HG02870 (cell line): Measurements from ENCODE around the gene ZFAND2B.

Experiments
- ATAC-seq: cut with Tn5 transposase; IDR thresholded peaks from one replicate; pipeline ENCODE4 v1.9.1; 2021; ENCODE audit warnings: mild to moderate bottlenecking, moderate library complexity; ENCODE audit not compliant: unreplicated experiment

The ZFAND2B gene

DNA sequence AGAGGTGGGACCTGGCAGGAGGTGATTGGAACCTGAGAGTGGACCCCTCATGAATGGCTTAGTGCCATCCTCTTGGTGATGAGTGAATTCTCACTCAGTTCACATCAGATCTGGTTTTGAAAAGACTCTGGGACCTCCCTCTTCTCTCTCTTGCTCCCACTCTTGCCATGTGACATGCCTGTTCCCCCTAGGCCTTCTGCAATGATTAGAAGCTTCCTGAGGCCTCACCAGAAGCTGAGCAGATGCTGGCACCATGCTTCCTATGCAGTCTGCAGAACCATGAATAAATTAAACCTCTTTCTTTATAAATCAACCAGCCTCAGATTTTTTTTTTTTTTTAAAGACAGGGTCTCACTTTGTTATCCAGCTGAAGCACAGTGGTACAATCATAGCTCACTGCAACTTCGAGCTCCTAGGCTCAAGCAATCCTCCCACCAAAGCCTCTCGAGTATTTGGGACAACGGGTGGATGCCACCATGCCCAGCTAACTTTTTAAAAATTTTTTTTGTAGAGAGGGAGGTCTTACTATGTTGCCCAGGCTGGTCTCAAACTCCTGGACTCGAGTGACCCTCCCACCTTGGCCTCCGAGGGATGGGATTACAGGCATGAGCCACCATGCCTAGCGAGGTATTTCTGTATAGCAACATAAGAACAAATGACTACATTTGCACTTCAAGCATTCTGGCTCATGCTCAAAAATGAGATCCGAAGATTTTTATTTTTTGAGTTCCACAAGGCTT lies 2.0 kb upstream of the ZFAND2B start:
- no peak for ATAC-seq

DNA sequence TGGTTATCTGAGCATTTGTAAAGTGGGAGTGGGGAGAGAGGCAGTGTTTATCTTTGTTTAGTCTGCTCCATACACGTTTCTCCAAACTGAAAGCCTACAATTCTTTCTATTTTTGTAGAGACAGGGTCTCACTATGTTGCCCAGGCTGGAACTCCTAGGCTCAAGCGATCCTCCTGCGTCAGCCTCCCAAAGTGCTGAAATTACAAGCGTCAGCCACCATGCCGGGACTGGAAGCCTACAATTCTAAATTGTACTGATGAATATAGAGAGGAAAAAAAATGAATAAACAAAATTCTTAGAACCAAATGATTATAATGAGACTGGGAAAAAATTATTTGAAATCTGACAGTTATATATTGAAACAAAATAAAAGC lies 1.4 kb upstream of the ZFAND2B start:
- no peak for ATAC-seq

DNA sequence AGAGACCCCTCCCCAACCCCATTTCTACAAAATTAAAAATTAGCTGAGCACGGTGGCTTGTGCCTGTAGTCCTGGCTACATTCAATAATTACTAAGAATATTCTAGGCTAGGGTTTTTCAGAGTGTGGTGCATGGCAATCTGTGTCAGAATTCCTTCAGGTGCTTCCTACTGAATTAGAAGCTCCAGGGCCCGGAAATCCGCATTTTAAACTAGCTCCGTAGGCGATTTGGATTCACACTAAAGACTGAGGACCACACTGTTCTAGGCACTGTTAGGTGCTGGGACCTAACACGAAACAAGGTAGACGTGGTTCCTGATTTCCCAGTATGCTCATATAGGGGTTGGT lies 628 bp upstream of the ZFAND2B start:
- ATAC-seq, result no peak

DNA sequence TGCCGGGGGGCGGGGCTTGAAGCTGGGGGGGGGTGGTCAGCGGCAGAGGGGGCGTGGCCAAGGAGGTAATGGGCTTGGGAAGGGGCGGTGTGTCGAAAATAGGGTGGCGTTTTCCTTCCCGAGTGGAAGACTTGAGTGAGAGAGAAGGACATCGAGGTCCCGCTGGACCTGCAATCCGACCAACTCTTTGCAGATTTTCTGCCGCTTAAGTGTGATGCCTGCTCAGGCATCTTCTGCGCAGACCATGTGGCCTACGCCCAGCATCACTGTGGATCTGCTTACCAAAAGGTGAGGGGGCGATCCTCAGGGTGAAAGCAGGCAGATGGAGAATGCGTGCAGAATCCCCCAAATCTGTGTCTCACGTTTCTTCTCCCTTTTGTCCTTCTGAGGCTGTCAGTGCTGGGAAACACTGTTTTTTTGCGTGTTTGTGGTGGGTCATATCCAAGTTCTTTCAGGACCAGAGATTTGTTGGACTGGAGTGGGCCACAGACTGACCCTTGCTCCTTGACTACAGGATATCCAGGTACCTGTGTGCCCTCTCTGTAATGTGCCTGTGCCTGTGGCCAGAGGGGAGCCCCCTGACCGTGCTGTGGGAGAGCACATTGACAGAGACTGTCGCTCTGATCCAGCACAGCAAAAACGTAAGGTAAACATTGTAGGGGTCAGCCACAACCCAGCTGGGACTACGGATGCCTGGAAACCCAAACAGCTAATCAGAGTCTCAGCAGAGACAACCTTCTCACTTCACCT lies 727 bp downstream of the ZFAND2B start:
- ATAC-seq, result no peak

DNA sequence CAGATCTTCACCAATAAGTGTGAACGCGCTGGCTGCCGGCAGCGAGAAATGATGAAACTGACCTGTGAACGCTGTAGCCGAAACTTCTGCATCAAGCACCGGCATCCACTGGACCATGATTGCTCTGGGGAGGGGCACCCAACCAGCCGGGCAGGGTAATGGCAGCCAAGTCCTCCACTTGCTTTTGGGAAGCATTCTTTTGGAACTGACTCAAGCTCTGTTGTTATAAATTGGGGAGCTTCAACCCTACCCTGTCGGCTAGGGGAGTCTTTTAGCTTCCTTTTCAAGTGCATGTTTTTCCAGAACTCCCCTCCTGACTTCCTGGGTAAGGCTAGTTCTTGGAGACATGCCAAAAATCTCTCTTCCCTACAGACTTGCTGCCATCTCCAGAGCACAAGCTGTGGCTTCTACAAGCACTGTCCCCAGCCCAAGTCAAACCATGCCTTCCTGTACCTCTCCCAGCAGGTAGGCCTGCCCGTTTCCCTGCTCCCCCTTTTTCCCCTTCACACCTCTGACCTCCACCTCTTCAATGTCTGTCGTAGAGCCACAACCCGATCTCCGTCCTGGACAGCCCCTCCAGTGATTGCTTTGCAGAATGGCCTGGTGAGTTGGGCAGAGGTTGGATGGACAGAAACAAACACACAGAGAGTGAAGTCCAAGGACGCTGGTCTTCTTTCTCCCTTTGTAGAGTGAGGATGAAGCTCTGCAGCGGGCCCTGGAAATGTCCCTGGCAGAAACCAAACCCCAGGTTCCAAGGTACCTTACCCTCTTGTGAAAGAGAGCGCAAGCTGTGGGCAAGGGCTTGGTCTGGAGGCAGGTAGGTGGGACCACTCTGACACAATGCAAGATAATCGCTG lies 1.5 kb downstream of the ZFAND2B start:
- no peak for ATAC-seq

DNA sequence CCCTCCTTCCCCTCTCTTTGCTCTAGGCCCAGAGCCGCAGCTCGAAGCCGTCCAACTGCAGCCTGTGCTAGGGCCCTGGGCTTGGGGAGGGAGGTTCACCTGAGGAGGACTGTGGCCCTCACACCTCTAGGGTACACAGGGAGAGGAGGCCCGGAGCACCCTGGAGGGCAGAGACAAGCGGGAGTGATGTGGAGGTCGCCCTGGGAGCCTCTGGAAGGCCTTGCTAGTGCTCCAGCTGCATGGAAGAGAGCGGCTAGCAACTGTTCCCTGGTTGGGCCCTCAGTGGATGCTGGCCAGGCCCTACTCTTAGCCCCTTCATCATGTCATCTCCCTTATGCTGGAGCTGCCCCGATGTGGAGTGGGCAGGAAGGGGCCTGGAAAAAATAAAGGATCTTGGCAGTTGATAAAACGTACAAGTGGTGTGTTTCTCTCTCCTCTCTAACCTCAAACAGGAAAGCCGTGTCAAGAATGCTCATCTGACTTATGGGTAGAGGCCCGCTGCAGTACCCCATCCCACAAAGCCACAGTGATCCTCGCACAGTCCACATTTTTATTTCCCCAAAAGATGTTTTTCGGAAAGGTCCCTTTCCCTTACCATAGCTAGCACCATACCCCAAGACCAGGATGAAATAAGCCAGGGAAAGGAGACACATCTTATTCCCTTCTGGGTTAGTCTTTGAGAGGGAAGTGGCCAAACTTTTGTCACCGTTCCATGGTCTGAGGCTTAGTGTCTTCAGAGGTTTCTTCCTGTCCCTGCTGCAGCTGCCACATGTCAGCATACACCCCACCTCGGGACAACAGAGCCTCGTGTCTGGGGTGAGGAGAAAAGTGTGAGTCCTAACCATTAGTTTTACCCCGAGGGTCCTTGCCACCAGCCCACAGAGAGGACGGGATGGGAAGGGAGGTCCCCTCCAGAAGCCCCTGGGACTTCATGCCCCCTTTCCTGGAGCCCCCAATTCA lies 2.9 kb downstream of the ZFAND2B start:
- ATAC-seq, result no peak

DNA sequence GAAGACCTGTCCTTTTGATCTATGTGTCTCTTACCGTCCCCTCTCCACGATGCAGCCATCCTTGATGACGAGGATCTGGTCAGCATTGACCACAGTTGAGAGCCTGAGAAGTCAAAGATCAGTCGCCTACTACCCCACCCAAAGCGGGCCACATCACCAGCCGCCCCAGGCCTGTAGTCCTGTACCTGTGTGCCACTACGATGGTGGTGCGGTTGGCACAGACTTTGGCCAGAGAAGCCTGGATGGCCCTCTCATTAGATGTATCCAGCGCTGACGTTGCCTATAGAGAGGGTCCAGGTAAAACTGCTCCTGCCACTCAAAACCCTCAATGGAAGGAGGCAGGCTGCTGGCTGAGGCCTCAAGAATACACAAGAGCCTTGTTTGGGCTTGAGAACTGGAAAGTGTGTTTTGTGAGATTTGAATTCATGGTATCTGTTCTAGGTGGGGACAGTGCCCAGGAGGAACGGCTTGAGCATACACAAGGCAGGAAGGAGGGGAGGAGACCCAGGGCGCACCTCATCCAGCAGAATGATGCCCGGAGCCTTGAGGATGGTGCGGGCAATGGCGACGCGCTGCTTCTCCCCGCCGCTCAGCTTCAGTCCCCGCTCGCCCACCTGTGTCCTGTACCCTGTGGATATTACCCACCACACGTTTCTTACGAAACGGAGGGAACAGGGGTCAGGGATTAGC lies 3.8 kb downstream of the ZFAND2B start:
- no peak for ATAC-seq

DNA sequence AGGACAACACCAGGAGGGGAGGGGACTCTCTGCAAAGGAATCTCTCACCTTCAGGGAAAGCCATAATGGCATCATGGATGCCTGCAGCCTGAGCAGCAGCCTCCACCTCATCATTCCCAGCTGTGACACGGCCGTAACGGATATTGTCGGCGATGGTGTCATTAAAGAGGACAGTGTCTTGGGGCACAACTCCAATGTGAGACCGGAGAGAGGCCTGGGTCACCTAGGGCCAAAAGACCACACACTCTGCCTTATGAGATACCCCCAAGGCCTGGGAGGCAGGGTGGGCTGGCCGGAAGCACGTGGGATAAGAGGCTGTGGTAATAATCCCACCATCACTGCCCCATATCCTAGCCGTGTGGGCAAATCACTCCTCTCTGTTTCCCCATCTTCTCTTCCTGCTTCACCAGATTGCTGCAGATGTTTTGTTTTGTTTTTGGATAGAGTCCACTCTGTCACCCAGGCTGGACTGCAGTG lies 4.3 kb downstream of the ZFAND2B start:
- ATAC-seq, result no peak

DNA sequence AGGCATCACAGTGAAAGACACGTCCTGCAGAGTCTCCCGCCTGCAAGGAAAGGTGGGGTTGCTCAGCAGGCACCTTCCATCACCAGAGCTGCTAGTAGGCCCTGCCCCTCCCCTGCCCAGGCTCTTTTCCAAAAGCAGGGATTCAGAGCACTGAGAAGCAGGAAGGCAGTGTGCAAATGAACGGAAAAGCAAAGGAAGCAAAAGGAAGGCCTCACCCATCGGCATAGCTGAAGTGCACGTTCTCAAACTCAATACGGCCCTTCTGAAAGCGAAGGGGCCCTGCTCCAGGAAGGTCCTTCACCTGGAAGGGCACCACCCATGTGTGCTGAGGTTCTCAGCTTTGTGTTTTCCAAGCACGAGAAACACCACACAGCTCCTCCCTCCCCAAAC lies 6.4 kb downstream of the ZFAND2B start:
- ATAC-seq, result no peak

DNA sequence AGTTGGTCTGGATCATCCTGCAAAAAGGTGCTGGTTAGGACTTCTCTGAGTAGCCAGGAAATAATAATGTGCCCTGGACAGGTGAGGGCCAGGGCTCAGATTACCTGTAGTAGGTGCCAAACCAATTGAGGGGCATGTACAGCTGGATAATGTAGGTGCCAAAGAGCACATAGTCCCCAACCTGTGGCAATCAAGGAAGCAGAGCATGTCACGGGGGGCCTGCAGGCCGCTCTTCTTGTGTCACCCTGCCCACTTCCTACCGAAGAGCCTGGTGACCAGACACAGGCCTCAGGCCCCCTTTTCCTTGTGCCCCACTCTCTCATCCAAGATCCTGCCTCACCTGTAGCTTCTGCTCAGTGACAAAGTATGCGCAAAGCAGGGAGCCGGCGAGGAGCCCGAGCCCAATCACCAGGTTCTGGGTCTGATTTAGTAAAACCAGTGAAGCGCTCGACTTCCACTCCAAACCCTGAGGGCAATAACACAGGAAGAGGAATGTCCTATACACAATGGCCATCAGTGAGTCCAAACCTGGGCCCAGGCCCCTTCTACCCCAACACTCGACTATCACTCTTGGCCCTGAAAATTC lies 7.0 kb downstream of the ZFAND2B start:
- no peak for ATAC-seq

DNA sequence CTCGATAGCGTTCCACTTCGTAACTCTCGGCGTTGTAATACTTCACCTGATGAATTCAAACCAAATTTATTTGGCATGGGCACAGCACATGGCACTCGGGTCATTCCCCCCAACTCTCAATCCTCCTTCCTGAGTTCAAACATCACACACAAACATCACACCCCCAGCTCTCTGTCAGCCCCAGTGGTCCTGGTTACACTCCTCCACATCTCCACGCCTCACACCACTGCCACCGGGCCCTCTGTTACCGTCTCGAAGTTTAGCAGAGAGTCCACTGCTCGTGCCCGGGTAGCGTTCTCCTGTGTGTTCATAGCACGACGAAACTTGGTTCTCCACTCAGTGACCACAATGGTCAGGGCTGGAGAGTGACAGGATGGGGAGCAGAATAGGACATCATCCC lies 7.6 kb downstream of the ZFAND2B start:
- ATAC-seq, result no peak

DNA sequence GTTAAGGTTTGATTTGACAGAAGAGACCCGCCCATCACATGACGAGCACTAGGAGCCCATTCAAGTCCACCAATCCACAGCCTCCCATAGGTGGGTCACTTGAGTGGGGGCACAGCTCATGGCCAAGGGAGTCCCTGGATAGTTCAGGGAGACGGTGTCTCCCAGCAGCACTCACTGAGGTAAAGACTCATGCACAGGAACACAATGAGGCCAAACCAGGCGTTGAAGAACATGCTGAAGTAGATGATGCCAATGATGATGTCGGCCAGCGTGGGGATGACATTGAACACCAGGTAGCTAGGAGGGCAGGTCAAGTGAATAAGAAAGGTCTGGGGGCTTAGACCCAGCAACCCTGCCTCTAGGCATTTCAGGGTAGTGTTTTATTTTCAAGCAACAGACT lies 8.2 kb downstream of the ZFAND2B start:
- ATAC-seq, result no peak

DNA sequence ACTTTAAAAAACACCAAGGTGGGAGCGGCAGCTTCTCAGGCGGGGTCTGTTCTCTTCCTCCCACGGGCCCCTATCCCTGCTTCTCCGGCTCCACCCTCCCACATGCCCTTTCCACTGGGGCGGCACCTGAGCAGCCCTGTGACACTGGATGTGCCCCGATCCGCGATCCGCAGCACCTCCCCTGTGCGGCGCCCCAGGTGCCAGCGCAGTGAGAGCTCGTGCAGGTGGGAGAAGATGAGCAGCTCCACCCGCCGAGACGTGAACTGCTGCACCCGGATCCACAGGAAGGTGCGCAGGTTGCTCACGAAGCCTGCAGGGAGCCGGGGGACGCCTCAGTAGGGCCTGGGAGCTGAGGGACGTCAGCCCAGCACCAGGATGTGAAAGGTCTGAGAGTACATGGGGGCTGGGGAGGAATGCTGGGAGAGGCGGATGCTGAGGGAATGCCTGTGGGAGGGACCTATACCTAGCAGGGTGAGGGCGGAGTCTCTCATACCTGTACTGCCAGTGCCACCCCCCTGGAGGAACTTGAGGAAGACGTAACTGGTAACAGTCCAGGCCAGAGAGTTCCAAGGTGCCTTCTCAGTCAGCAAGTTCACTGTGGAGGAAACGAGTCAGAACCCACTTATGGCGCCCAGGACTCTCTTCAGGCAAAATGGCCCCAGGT lies 9.4 kb downstream of the ZFAND2B start:
- ATAC-seq, result no peak

DNA sequence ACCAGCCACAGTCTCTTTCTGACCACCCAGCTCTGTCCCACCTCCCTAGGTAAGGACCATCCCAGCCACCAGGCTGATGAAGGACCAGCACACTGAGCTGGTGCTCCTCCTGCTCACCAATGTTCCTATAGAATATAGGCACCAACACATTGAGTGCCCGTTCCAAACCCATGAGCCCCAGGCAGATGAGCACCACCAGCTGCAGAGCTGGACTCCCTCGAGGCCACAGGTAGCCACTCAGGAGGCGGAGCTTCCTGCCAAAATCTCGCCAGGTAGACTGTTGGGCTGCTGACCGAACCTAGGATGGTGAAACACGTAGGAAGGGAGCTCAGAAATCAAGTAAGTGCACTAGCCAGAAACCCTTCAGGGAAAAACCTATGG lies 9.9 kb downstream of the ZFAND2B start:
- ATAC-seq, result no peak

DNA sequence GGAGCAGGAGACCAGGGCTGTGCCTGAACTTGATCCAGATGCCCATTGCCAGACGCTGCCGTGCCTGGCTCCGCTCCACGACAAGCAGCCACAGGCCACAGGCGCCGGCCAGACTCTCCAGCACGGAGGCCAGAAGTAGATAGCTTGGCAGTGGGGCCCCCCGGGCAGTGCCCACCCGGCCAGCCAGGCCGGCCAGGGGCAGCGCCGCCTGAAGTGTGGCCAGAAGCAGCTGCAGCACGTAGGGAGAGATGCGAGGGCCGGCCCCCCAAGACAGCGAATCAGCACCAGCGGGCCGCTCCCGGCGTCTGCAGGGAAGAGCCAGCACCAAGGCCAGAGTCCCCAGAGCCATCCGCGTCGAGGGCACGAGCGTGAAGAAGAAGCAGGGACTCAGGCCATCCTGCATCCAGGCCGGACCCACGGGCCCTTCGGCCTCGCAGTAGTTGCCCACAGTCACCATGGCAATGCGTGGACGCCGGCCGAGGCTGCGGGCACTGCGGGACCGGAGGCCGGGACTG lies 11.7 kb downstream of the ZFAND2B start:
- ATAC-seq, result peak; percentile 25

DNA sequence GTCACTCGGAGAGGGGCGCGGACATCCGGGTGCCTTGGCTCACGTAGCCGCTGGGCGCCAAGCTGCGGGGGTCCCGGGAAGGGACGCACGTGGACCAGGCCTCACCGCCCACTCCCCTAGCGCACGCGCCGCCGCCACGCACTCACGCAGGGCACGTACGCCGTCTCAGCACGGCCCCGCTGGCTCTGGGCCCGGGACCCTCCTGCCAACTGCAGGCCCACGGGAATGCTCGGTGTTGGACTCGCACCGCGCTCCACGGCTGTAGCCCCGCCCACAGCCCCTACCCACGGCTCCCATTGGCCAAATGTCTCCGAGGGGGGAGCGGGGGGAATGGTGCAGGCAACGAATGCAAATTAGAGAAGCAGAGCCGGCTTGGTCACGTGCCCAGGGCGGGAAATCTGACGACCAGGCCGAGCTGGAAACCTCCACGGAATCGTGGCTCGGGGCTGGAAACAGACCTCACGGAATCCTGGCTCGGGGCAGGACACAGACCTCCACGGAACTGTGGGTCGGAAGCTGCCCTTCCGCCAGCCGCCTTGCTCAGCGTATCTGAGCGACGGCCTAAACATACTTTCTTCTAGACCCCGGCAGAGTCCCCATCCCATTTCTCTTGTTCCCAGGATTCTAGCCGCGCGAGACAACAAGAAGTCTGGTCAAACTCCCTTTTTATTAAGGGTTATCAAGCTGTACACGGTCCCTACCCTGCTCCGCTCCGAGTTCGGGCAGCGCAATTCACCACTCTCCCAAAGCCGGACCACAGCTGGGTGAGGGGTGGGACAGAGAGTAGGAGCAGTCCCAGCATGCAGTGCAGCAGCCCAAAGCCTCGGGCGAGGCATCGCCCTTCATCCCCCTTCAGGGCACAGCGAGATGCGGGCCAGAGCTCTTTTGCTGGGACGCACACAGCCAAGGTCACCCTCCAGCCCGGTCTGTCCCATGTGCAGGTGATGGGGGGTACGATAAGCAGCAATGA lies 12.4 kb downstream of the ZFAND2B start, which contains the start of gene ABCB6:
Gene ABCB6, minus strand, starts transcription at position 227 of the 970 bp plus-strand sequence. CDS start 285 bp downstream, outside the sequence.
- peak; percentile 70 for ATAC-seq

DNA sequence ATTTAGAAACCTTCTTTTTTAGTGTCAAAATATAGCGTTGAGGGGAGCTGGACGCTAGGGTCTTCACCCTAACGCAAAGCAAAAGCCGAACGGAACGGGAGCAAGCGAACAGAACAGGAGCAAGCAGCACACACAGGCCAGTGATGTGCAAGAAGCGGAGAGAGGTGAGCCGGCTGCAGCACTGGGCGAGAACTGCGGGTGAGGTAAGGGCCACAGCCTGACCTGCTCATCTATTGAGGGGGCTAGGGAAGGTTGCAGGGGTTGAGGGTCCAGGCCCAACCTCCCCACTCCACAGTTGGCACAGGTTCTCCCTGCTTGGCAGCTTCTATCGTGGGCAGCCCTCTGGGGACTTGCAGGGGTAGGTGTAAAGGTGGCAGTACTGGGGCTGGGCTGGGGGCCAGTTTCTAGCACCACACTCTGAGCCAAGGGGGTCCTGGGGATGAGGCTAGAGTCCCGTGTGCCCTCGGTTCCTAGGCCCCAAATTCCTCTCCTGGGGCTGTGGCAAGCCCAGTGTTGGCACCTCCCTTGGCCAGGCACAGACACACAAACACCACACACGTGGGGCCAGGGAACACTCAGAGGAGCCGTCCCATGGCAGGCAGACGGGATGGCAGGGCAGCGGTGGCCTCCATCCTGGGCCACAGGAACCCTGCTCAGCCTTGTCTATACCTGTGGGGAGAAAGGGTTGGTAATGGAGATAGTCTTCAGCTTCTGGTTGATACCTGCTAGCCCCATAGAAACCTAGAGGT lies 13.4 kb downstream of the ZFAND2B start:
- ATAC-seq, result no peak
